Adrenal gland (tissue), 5 donors: ENCODE results near the gene BAG3.

Experiments
- POLR2A ChIP-seq, 2 donors: fragments of 450-650 bp; IDR thresholded peaks; one replicate each; pipeline ENCODE4 v1.6.1; 2017; ENCODE audit warnings: antibody characterized with exemption in 2 of 2, mild to moderate bottlenecking in 2 of 2, moderate library complexity in 1 of 2
- TF ChIP-seq, protein P1 (sequence below), 6 experiments: fragments of 450-650 bp in 4 of 6; fragments of 200-600 bp in 2 of 6; sonication (generic) in 1 of 6; IDR thresholded peaks; 1 replicate in 5 of 6; 2 replicates in 1 of 6; pipeline versions ENCODE4 v1.5.1 to v1.8.0; 2016 to 2021; ENCODE audit warnings: antibody characterized with exemption in 6 of 6, mild to moderate bottlenecking in 2 of 6, moderate library complexity in 1 of 6
- donor health status: DM: no; HTN: no; CAD: no.

DNA sequence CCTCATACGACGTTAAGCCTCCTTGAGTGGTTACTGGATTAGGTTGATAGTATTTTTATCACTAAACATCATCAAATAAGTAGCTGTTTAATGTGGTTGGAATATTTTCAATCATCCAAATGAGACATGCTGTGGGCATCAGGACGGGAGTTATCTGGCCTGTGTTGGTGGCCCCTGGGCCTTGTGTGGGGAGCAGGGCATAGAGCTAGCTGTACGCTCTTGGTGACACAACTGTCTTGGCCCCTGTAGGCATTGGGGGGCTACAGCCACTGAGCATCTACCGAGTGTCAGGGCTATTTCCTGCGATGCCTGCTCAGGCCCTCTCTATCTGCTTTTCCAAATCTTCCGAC is 28.3 kb downstream of the BAG3 start:
- TF ChIP-seq, protein P1, sequence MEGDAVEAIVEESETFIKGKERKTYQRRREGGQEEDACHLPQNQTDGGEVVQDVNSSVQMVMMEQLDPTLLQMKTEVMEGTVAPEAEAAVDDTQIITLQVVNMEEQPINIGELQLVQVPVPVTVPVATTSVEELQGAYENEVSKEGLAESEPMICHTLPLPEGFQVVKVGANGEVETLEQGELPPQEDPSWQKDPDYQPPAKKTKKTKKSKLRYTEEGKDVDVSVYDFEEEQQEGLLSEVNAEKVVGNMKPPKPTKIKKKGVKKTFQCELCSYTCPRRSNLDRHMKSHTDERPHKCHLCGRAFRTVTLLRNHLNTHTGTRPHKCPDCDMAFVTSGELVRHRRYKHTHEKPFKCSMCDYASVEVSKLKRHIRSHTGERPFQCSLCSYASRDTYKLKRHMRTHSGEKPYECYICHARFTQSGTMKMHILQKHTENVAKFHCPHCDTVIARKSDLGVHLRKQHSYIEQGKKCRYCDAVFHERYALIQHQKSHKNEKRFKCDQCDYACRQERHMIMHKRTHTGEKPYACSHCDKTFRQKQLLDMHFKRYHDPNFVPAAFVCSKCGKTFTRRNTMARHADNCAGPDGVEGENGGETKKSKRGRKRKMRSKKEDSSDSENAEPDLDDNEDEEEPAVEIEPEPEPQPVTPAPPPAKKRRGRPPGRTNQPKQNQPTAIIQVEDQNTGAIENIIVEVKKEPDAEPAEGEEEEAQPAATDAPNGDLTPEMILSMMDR (IDR thresholded peaks at IDR 0.05): no peak
- TF ChIP-seq POLR2A (IDR thresholded peaks at IDR 0.05): no peak
